ENCODE results near the gene DNAH2.
A peak's percentile ranks its signal among the peaks of the same experiment; 100 is the strongest.

Gene DNAH2

GRCh38 chr17:7727886-7728285 is 10.3 kb downstream of the DNAH2 start:
- no peak for DNase-seq (ENCODE audit: low read depth)

GRCh38 chr17:7729816-7730215 is 12.3 kb downstream of the DNAH2 start:
- DNase-seq (ENCODE audit: low read depth), result no peak

- no peak for DNase-seq (ENCODE audit: low read depth)
Observed at GRCh38 chr17:7732981-7733539, 15.5 kb downstream of the DNAH2 start.

GRCh38 chr17:7737601-7738000 is 20.1 kb downstream of the DNAH2 start:
- DNase-seq (ENCODE audit: low read depth), result no peak

- no peak for DNase-seq (ENCODE audit: low read depth)
Observed at GRCh38 chr17:7739746-7740145, 22.2 kb downstream of the DNAH2 start.

- DNase-seq (ENCODE audit: low read depth), result no peak
Observed at GRCh38 chr17:7740481-7741001, 23.0 kb downstream of the DNAH2 start.

- no peak for DNase-seq (ENCODE audit: low read depth)
Observed at GRCh38 chr17:7742729-7743128, 25.2 kb downstream of the DNAH2 start.

- DNase-seq (ENCODE audit: low read depth), result no peak
Observed at GRCh38 chr17:7744416-7744815, 26.9 kb downstream of the DNAH2 start.

GRCh38 chr17:7745748-7746470 is 28.4 kb downstream of the DNAH2 start:
- DNase-seq (ENCODE audit: low read depth), result peak; percentile 78

- no peak for DNase-seq (ENCODE audit: low read depth)
Observed at GRCh38 chr17:7747635-7748071, 30.1 kb downstream of the DNAH2 start.

- no peak for DNase-seq (ENCODE audit: low read depth)
Observed at GRCh38 chr17:7748076-7748775, 30.7 kb downstream of the DNAH2 start.

GRCh38 chr17:7750321-7750821 is 32.8 kb downstream of the DNAH2 start:
- DNase-seq (ENCODE audit: low read depth), result peak; percentile 44

- no peak for DNase-seq (ENCODE audit: low read depth)
Observed at GRCh38 chr17:7754656-7755055, 37.1 kb downstream of the DNAH2 start.

- DNase-seq (ENCODE audit: low read depth), result no peak
Observed at GRCh38 chr17:7755095-7755890, 37.7 kb downstream of the DNAH2 start.

GRCh38 chr17:7756968-7757367 is 39.4 kb downstream of the DNAH2 start:
- DNase-seq (ENCODE audit: low read depth), result no peak

- no peak for DNase-seq (ENCODE audit: low read depth)
Observed at GRCh38 chr17:7763919-7764318, 46.4 kb downstream of the DNAH2 start.

- no peak for DNase-seq (ENCODE audit: low read depth)
Observed at GRCh38 chr17:7767004-7767403, 49.5 kb downstream of the DNAH2 start.

GRCh38 chr17:7767405-7768021 is 50.0 kb downstream of the DNAH2 start:
- DNase-seq (ENCODE audit: low read depth), result no peak

GRCh38 chr17:7769854-7770253 is 52.3 kb downstream of the DNAH2 start:
- no peak for DNase-seq (ENCODE audit: low read depth)

- peak; percentile 20 for DNase-seq (ENCODE audit: low read depth)
Observed at GRCh38 chr17:7774055-7774521, 56.5 kb downstream of the DNAH2 start.

- no peak for DNase-seq (ENCODE audit: low read depth)
Observed at GRCh38 chr17:7775051-7775450, 57.5 kb downstream of the DNAH2 start.

Measured in fibroblast of the conjunctiva (primary cell).